22Rv1 (cell line): Measurements from ENCODE around the gene NIT2.

Experiments used
- ZFX ChIP-seq: fragments of 450-650 bp; IDR thresholded peaks from 2 replicates; pipeline ENCODE4 v1.6.1; 2017; ENCODE audit warnings: antibody characterized with exemption, borderline replicate concordance
- TF ChIP-seq, protein P1 (sequence below): fragments of 450-650 bp; IDR thresholded peaks from 2 replicates; pipeline ENCODE4 v1.5.1; 2017; ENCODE audit warnings: mild to moderate bottlenecking

DNA sequence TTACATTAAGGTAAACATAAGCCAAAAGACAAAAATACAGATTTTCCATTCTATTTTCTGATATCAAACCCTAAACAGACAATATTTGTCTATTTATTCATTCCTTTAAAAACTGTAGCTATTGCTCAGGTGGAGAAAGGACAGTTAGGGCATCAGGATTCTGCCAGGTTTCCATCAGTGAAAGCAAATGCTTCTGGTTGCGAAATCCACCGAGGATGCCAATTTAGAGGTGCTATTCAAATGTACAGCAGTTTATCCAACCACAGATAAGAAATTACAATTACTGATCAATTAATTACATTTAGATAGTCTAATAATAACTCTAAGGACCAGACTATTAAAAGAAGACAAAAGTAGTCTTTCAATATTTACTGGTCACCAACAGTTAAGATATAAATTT, 62.4 kb downstream of the NIT2 start:
- TF ChIP-seq, protein P1, sequence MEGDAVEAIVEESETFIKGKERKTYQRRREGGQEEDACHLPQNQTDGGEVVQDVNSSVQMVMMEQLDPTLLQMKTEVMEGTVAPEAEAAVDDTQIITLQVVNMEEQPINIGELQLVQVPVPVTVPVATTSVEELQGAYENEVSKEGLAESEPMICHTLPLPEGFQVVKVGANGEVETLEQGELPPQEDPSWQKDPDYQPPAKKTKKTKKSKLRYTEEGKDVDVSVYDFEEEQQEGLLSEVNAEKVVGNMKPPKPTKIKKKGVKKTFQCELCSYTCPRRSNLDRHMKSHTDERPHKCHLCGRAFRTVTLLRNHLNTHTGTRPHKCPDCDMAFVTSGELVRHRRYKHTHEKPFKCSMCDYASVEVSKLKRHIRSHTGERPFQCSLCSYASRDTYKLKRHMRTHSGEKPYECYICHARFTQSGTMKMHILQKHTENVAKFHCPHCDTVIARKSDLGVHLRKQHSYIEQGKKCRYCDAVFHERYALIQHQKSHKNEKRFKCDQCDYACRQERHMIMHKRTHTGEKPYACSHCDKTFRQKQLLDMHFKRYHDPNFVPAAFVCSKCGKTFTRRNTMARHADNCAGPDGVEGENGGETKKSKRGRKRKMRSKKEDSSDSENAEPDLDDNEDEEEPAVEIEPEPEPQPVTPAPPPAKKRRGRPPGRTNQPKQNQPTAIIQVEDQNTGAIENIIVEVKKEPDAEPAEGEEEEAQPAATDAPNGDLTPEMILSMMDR, result no peak
- no peak for TF ChIP-seq ZFX
